ENCODE results near the gene STXBP2.

The STXBP2 gene

GRCh38 chr19:7690779-7691258 lies 53.9 kb downstream of the STXBP2 start:
- no peaks in the 10 kb centered on the region for H3K36me3 ChIP-seq (replicated peaks; ENCODE audit: insufficient read depth, low read length)
- H3K4me2 ChIP-seq (ENCODE audit: low read depth, low read length), result no peak overlapping the region

GRCh38 chr19:7691497-7691896 lies 54.6 kb downstream of the STXBP2 start:
- no peaks in the 10 kb centered on the region for H3K4me1 ChIP-seq (ENCODE audit: low read length)
- H3K27me3 ChIP-seq (replicated peaks; ENCODE audit: insufficient read depth, low read length), result peaks cover 82% of the 10 kb centered on the region
- H3F3A ChIP-seq (ENCODE audit: insufficient read depth, low read length), result no peaks in the 10 kb centered on the region
- no peaks in the 10 kb centered on the region for H4K20me1 ChIP-seq (ENCODE audit: insufficient read depth, low read length)
- no peaks in the 10 kb centered on the region for H3K79me2 ChIP-seq (ENCODE audit: low read length)
- H3K4me3 ChIP-seq (ENCODE audit: low read length), result no peak overlapping the region
- DNase-seq, result no peak
- no peak overlapping the region for H3K9ac ChIP-seq (ENCODE audit: low read length)
- H3K9me2 ChIP-seq (replicated peaks; ENCODE audit: insufficient read depth, low read length), result no peaks in the 10 kb centered on the region
- no peaks in the 10 kb centered on the region for H3K36me3 ChIP-seq (replicated peaks; ENCODE audit: insufficient read depth, low read length)
- no peak overlapping the region for H2AFZ ChIP-seq (ENCODE audit: low read length)
- H3K27ac ChIP-seq (ENCODE audit: low read length), result no peak overlapping the region
- TF ChIP-seq EZH2phosphoT487 (IDR thresholded peaks at IDR 0.05; ENCODE audit: low read length) (no peak), EZH2 (optimal IDR thresholded peaks at IDR 0.05; ENCODE audit: low read depth, low read length) (no peak), CTCF (IDR thresholded peaks at IDR 0.05; ENCODE audit: low read length) (no peak)
- no peak overlapping the region for H3K4me2 ChIP-seq (ENCODE audit: low read depth, low read length)
- H3K9me3 ChIP-seq (replicated peaks; ENCODE audit: insufficient read depth, low read length), result no peaks in the 10 kb centered on the region

More at GRCh38 chr19:7690779-7691258, 53.9 kb downstream of the STXBP2 start:
- Histone ChIP-seq H3K4me1 (ENCODE audit: low read length) (no peaks in the 10 kb centered on the region), H3K27me3 (replicated peaks; ENCODE audit: insufficient read depth, low read length) (peaks cover 76% of the 10 kb centered on the region), H2AFZ (ENCODE audit: low read length) (no peak overlapping the region), H4K20me1 (ENCODE audit: insufficient read depth, low read length) (no peaks in the 10 kb centered on the region), H3K9ac (ENCODE audit: low read length) (no peak overlapping the region), H3K79me2 (ENCODE audit: low read length) (no peaks in the 10 kb centered on the region), H3F3A (ENCODE audit: insufficient read depth, low read length) (no peaks in the 10 kb centered on the region), H3K9me2 (replicated peaks; ENCODE audit: insufficient read depth, low read length) (no peaks in the 10 kb centered on the region), H3K4me3 (ENCODE audit: low read length) (no peak overlapping the region), H3K9me3 (replicated peaks; ENCODE audit: insufficient read depth, low read length) (no peaks in the 10 kb centered on the region), H3K27ac (ENCODE audit: low read length) (no peak overlapping the region)
- TF ChIP-seq EZH2 (optimal IDR thresholded peaks at IDR 0.05; ENCODE audit: low read depth, low read length) (no peak), CTCF (IDR thresholded peaks at IDR 0.05; ENCODE audit: low read length) (no peak), EZH2phosphoT487 (IDR thresholded peaks at IDR 0.05; ENCODE audit: low read length) (no peak)
- no peak for DNase-seq

- Histone ChIP-seq H3F3A (ENCODE audit: insufficient read depth, low read length) (no peaks in the 10 kb centered on the region), H3K36me3 (replicated peaks; ENCODE audit: insufficient read depth, low read length) (no peaks in the 10 kb centered on the region), H2AFZ (ENCODE audit: low read length) (no peak overlapping the region), H3K27me3 (replicated peaks; ENCODE audit: insufficient read depth, low read length) (peaks cover 83% of the 10 kb centered on the region), H3K27ac (ENCODE audit: low read length) (no peak overlapping the region), H3K9ac (ENCODE audit: low read length) (no peak overlapping the region), H3K4me2 (ENCODE audit: low read depth, low read length) (no peak overlapping the region), H4K20me1 (ENCODE audit: insufficient read depth, low read length) (no peaks in the 10 kb centered on the region), H3K4me1 (ENCODE audit: low read length) (no peaks in the 10 kb centered on the region), H3K79me2 (ENCODE audit: low read length) (no peaks in the 10 kb centered on the region), H3K9me3 (replicated peaks; ENCODE audit: insufficient read depth, low read length) (no peaks in the 10 kb centered on the region), H3K4me3 (ENCODE audit: low read length) (no peak overlapping the region), H3K9me2 (replicated peaks; ENCODE audit: insufficient read depth, low read length) (no peaks in the 10 kb centered on the region)
- DNase-seq, result no peak
- no peak for TF ChIP-seq CTCF (IDR thresholded peaks at IDR 0.05; ENCODE audit: low read length)
- no peak for TF ChIP-seq EZH2 (optimal IDR thresholded peaks at IDR 0.05; ENCODE audit: low read depth, low read length)
- TF ChIP-seq EZH2phosphoT487 (IDR thresholded peaks at IDR 0.05; ENCODE audit: low read length), result no peak
These were observed 55.6 kb downstream of the STXBP2 start for GRCh38 chr19:7692417-7693088.

All from MM.1S (cell line).